GM18505 (cell line): ENCODE results near the gene OTX1.

Experiments
- ATAC-seq: cut with Tn5 transposase; IDR thresholded peaks from one replicate; pipeline ENCODE4 v1.9.1; 2021; ENCODE audit not compliant: unreplicated experiment
- POLR2A ChIP-seq: IDR thresholded peaks from 4 replicates; pipeline ENCODE4 v1.6.1; 2011; ENCODE audit warnings: borderline replicate concordance; ENCODE audit not compliant: insufficient read depth, insufficient read length; ENCODE audit errors: extremely low read depth

Gene OTX1

DNA sequence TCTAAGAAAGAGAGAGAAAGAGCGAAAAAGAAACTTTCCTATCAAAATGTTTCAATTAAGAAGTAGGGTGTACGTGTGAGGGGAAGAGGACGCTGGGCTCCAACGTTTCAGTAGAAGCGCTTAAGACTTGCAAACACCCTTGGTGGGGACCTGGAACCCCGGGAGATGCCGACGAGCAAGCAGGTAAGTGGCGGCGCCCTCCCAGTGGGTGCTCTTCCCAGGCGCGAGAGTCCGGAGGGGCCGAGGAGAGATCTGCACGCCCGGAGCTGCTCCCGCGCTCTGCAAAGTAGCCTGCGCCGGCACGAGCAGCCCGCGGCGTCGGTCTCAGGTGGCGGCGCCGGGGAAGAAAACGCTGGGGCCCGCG is 678 bp upstream of the OTX1 start:
- TF ChIP-seq POLR2A: peak; percentile 5
- no peak for ATAC-seq

DNA sequence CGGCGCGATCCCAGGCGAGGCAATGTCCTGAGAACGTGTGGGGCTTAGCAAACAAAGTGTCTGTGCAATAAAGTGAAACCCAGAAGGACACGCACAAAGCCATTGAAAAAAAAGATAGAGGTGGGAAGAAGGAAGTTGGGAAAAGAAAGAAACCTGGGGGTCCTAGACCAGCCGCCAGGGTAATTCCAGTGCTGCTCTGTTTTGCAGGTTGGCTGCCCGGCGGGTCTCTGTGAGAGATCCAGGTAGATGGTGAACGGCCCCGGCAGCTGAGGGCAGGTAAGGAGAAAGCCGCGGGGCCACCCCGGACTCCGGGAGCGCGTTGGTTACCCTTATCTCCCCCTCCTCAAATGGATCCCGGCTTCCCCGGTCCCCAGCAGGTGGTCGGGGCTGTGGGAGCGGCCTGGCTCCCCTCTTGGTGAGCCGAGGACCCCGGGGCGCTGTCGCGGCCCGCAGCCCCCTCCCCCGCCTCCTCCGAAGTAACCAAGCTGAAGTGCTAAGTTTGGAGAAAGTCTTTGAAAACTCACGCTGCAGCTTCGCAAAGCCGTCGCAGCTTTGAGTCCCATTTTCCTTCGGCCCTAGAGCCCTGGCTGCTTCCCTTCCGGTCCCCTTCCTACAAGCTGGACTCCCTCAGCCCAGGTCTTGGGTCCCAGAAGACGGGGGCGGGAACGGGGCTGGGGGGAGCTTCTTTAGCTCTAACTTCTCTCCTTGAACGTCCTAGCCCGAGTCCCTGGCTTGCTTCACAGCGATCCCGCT is 588 bp downstream of the OTX1 start:
- TF ChIP-seq POLR2A: no peak
- no peak for ATAC-seq

- no peak for TF ChIP-seq POLR2A
- no peak for ATAC-seq
Observed at GRCh38 chr2:63051795-63052333, 1.2 kb downstream of the OTX1 start.

DNA sequence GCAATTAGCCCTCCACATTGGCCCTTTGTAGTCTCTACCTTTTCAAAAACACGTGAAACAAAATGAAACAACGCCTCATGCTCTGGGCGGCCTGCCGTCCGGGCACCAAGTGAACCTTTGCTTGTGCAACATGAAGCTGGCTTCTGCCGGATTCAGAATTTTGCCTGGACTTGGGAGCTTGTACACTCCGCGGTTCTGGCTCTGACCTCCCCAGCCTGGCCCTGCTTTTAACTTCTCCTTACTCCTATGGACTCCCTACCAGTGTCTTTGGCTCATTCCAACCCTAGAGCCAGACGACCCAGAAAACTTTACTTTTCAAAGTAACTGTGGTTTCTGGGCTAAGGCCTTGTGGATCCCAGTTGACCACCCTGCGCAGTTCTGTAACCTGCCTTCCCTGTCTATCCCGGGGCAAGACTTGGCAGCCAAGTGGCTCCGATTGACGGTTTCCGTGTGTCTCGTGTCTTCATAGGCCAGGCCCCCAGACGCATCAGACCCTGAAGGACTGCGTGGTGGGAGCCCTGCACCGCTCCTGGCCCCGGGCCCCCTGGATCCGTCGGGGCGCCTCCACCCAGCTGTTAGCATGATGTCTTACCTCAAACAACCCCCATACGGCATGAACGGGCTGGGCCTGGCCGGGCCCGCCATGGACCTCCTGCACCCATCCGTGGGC is 1.9 kb downstream of the OTX1 start:
- ATAC-seq: no peak
- TF ChIP-seq POLR2A: no peak

GRCh38 chr2:63053081-63053888 is 2.7 kb downstream of the OTX1 start:
- no peak for ATAC-seq
- no peak for TF ChIP-seq POLR2A

- no peak for ATAC-seq
- no peak for TF ChIP-seq POLR2A
Observed at GRCh38 chr2:63053889-63054602, 3.4 kb downstream of the OTX1 start.

DNA sequence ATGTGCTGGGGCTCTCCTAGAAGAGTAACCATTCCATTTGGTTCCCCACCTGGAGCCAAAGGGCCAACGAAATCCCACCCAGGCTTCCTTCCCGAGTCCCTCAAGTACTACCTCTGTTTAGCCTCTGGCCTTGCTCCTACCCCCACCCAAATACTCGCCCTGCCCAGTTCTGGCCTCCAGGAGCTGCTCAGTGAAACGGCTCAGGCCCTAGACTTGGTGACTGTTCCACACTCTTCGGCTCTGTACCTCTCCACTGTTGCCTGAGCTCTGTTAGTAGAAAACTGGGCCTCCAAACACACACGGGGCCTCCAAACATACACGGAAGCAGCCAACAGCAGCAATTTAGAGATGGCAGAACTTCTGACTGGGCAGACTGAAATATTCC is 4.2 kb downstream of the OTX1 start:
- no peak for TF ChIP-seq POLR2A

GRCh38 chr2:63055226-63056106 is 4.8 kb downstream of the OTX1 start:
- no peak for ATAC-seq

More for the DNA sequence above, 4.2 kb downstream of the OTX1 start:
- ATAC-seq: no peak

DNA sequence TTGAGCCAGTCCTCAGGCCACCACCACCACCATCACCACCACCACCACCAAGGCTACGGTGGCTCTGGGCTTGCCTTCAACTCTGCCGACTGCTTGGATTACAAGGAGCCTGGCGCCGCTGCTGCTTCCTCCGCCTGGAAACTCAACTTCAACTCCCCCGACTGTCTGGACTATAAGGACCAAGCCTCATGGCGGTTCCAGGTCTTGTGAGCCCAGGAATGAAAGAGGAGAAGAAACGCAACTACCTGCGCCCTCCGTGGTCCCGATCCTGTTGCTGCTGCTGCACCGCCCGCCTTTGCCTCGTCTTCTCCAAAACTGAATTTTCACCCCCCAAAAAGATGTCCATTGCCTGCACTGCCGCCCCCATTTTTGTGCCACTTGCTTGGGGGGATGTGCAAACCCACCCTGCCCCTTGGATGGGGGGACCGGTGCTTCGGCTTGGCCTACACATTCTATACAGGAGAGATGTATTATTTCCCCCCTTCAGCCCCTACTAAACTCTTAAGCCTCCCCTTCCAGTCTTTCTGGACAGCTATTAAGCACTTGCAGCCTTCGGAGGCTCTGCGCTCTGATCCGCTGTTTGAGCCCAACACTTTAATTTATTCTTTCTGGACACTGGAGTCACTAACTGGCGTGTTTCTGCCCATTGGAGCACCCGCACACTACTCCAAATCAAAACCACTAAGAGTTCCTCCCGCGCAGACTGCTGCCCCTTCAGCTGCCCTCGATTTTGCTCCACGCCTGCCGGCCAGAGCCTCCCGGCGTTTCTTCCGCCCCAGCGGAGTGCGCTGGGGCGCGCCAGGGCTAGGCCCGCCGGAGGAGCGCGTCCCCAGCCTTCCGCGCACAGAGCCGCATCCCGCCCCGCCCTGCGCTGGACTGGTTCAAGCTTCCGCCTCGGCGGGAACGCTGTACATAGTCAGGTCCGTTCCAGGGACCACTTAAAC is 5.7 kb downstream of the OTX1 start:
- no peak for TF ChIP-seq POLR2A
- peak; percentile 33 for ATAC-seq

More at GRCh38 chr2:63055226-63056106, 4.8 kb downstream of the OTX1 start:
- TF ChIP-seq POLR2A: no peak

- TF ChIP-seq POLR2A: no peak
- no peak for ATAC-seq
Observed at GRCh38 chr2:63057249-63058143, 6.9 kb downstream of the OTX1 start.
